GM12891 (cell line): Measurements from ENCODE around the gene YIPF1.
"Not testable (repeated sequence)": the region's sequence is repeated elsewhere in the genome, so short reads cannot be mapped to it uniquely, and the experiment has no call there.

Experiments
- POLR2A ChIP-seq: IDR thresholded peaks from 2 replicates; pipeline ENCODE4 v1.6.1; 2011; ENCODE audit warnings: low read depth, low read length, control low read depth
- POLR2AphosphoS5 ChIP-seq: IDR thresholded peaks from 2 replicates; pipeline ENCODE4 v1.6.1; 2011; ENCODE audit warnings: low read depth, low read length, control low read depth
- TAF1 ChIP-seq: IDR thresholded peaks from 2 replicates; pipeline ENCODE4 v1.6.1; 2011; ENCODE audit warnings: low read depth, low read length, control low read depth

DNA sequence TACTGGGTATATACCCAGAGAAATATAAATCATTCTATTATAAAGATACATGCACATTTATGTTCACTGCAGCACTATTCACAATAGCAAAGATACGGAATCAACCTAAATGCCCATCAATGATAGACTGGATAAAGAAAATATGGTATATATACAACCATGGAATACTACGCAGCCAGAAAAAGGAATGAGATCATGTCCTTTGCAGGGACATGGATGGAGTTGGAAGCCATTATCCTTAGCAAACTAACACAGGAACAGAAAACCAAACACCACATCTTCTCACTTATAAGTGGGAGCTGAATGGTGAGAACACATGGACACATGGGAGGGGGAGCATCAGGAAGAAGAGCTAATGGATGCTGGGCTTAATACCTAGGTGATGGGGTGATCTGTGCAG, 7.7 kb downstream of the YIPF1 start:
- not testable (repeated sequence) for TF ChIP-seq TAF1, POLR2A, POLR2AphosphoS5
